WERI-Rb-1 (cell line): ENCODE measurements around the gene SLC22A3.

ENCODE experiments used
- DNase-seq: peaks from one replicate; pipeline ENCODE4 v3.0.0-alpha.2; 2020
- H3K27ac ChIP-seq: fragments of 250-450 bp; sonication (Bioruptor Pico); 2 replicates; pipeline ENCODE4 v1.5.1; 2020; ENCODE audit warnings: mild to moderate bottlenecking, moderate library complexity
- H3K27me3 ChIP-seq: fragments of 250-450 bp; sonication (Bioruptor Pico); 2 replicates; pipeline ENCODE4 v1.5.1; 2021; ENCODE audit warnings: mild to moderate bottlenecking, low read depth, moderate library complexity; ENCODE audit not compliant: insufficient read depth, severe bottlenecking
- H3K36me3 ChIP-seq: fragments of 250-450 bp; sonication (Bioruptor Pico); 2 replicates; pipeline ENCODE4 v1.5.1; 2020; ENCODE audit warnings: mild to moderate bottlenecking, moderate library complexity
- H3K4me3 ChIP-seq: 2 replicates; pipeline ENCODE4 v1.5.1; 2011; ENCODE audit warnings: low read depth, mild to moderate bottlenecking, control low read depth, low read length
- H3K9me3 ChIP-seq: fragments of 250-450 bp; sonication (Bioruptor Pico); 2 replicates; pipeline ENCODE4 v1.5.1; 2021; ENCODE audit warnings: mild to moderate bottlenecking, moderate library complexity; ENCODE audit not compliant: severe bottlenecking
- TF ChIP-seq, protein P1 (sequence below): IDR thresholded peaks from 2 replicates; pipeline ENCODE4 v1.5.1; 2011; ENCODE audit warnings: low read depth, mild to moderate bottlenecking, control low read depth, inconsistent platforms, low read length

Gene SLC22A3

DNA sequence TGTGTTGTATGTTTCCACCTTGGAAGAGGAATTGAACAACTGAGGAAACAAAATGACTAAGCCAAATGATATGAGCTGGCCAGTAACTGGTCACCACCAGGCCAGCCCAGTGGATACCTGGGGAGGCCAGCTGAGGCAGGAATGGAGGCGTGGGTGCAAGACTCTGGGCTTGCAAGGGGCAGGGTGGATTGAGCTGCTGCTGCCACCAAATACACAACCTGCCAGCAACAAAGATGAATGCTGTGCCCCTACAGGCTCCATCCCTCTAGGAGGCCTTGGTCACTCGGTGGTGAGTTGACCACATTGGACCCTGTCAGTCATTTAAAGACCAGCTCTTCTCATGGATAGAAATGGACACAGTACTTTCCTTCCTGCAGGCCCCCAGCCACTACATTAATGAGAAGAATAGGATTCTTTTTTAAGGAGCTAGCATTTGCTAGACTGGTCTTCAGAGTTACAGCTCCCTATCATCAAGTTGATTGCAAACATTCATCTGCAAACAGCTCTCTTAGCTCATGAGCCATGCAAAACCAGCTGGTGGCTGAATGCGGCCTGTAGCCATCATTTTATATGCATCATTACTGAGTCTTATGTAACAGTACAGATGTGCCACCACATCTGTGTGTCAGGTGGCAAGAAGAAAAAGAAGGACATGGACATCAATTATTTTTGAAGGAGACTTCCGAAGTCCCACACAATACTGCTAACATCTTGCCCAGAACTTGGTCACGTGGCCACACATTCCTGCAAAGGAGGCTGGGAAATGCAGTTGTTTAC, 26.3 kb upstream of the SLC22A3 start:
- DNase-seq: no peak
- TF ChIP-seq, protein P1, sequence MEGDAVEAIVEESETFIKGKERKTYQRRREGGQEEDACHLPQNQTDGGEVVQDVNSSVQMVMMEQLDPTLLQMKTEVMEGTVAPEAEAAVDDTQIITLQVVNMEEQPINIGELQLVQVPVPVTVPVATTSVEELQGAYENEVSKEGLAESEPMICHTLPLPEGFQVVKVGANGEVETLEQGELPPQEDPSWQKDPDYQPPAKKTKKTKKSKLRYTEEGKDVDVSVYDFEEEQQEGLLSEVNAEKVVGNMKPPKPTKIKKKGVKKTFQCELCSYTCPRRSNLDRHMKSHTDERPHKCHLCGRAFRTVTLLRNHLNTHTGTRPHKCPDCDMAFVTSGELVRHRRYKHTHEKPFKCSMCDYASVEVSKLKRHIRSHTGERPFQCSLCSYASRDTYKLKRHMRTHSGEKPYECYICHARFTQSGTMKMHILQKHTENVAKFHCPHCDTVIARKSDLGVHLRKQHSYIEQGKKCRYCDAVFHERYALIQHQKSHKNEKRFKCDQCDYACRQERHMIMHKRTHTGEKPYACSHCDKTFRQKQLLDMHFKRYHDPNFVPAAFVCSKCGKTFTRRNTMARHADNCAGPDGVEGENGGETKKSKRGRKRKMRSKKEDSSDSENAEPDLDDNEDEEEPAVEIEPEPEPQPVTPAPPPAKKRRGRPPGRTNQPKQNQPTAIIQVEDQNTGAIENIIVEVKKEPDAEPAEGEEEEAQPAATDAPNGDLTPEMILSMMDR: no peak
- H3K9me3 ChIP-seq: no peaks in the 10 kb centered on the region
- H3K4me3 ChIP-seq: no peak overlapping the region
- no peaks in the 10 kb centered on the region for H3K36me3 ChIP-seq
- H3K27me3 ChIP-seq: peaks cover 57% of the 10 kb centered on the region
- H3K27ac ChIP-seq: no peak overlapping the region

DNA sequence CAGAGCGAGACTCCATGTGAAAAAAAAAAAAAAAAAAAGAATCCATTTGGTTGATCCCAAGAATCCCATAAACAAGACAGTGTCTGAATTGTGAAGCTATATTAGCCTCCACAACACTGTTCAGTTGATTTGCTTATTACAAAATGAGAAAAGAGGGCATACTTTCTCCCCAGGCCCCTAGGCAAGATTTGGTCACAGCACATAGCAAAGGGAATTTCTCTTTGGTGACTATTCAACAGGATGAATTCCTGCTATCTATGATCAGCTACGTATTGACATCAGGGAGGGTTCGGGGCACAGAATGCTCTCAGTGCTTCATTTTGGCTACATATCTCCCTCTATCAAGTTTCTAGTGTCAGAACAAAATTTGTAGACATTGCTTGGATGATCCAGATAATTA, 20.2 kb upstream of the SLC22A3 start:
- DNase-seq: no peak
- H3K9me3 ChIP-seq: no peaks in the 10 kb centered on the region
- H3K36me3 ChIP-seq: no peaks in the 10 kb centered on the region
- no peak overlapping the region for H3K27ac ChIP-seq
- H3K27me3 ChIP-seq: peaks cover 82% of the 10 kb centered on the region
- TF ChIP-seq, protein P1: no peak
- no peak overlapping the region for H3K4me3 ChIP-seq

DNA sequence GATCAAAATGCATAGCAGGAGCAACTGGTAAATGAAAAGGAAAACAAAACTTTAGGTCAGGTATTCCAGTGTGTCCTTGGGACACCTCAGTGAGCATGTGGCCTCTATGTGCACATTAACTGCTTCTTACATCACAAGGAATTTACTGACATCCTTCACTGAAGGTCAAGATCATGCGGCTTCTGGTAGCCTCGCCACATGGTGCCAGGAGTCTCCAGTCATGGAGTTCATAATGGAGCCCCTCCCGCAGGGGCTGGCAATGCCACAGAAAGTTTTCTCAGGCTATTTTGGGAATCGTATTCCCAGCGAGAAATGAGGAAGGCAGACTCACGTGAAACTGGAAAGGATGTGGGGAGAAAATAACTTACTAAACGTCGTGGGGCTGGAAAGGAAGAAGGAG, 19.7 kb upstream of the SLC22A3 start:
- DNase-seq: no peak
- H3K36me3 ChIP-seq: no peaks in the 10 kb centered on the region
- H3K27me3 ChIP-seq: peaks cover 82% of the 10 kb centered on the region
- TF ChIP-seq, protein P1: no peak
- H3K27ac ChIP-seq: no peak overlapping the region
- H3K9me3 ChIP-seq: no peaks in the 10 kb centered on the region
- no peak overlapping the region for H3K4me3 ChIP-seq

DNA sequence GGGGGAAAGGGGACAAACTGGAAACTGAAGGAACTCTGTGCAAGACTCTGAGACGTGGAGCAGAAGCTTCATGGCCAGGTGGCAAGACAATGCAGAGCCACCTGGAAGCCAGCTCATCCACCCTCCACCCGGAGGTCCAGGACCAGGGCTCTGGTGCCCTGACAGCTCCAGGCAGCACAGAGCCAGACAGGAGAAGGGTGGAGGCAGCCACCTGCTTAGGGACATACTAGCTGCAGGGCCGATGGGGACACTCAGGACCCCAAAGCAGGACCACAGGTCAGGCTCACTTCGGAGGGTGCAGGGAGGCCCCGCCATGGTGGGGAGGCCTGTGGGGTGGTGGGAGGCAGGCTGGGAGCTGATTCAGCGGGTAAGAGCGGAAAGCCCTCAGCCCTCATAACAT, 19.0 kb upstream of the SLC22A3 start:
- H3K27me3 ChIP-seq: peaks cover 82% of the 10 kb centered on the region
- TF ChIP-seq, protein P1: no peak
- no peak for DNase-seq
- H3K4me3 ChIP-seq: no peak overlapping the region
- no peak overlapping the region for H3K27ac ChIP-seq
- no peaks in the 10 kb centered on the region for H3K36me3 ChIP-seq
- H3K9me3 ChIP-seq: no peaks in the 10 kb centered on the region

DNA sequence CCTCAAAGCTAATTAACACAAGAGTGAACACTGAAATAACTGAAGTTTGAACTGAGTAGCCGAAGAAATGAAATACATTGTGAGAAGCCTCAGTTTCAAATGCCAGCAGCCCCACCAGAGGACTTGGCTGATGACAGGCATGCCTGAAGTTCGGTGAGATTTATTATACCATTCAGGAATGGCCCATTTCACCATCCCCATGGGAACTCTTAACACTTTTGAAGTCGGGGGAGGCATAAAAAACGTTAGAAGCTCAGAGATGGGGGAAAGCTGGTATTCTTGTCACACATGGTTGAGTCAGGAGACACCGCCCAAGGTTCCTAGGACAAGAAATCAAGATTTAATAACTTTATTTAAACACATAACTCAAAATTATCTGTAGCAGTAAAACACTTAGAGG, 17.6 kb upstream of the SLC22A3 start:
- Histone ChIP-seq H3K4me3 (no peak overlapping the region), H3K27ac (no peak overlapping the region), H3K27me3 (peaks cover 80% of the 10 kb centered on the region), H3K36me3 (no peaks in the 10 kb centered on the region), H3K9me3 (no peaks in the 10 kb centered on the region)
- TF ChIP-seq, protein P1: no peak
- no peak for DNase-seq

DNA sequence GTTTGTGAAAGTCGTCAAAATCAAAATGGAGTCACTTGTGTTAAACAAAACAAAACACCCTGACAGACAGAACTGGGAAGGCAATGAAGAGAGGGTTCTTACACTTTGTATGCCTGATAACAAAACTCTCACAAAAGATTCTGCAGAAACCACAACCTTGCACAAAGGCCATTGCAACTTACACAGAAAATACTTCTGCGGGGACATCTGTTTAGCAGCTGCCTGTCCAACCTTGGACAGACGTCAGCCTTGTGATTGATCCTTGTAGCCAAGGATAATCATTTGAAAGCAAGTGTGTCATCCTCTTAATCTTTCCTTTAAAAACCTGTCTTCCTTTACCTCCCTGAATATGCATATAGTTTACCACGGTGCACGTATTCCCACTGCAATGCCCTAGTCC, 17.0 kb upstream of the SLC22A3 start:
- H3K27me3 ChIP-seq: peaks cover 77% of the 10 kb centered on the region
- TF ChIP-seq, protein P1: no peak

More for the DNA sequence above, 17.0 kb upstream of the SLC22A3 start:
- no peak for DNase-seq
- Histone ChIP-seq H3K27ac (no peak overlapping the region), H3K4me3 (no peak overlapping the region), H3K9me3 (no peaks in the 10 kb centered on the region), H3K36me3 (no peaks in the 10 kb centered on the region)
